T-cell (primary cell): ENCODE measurements around the gene WNK2. TPM values are rescaled to one million over a fixed set of nuclear protein-coding genes. Genes with fewer than 3 reads are reported as not detected.
"Not testable (repeated sequence)": the region's sequence is repeated elsewhere in the genome, so short reads cannot be mapped to it uniquely, and the experiment has no call there.

Source experiments
- ATAC-seq, 4 experiments: fragments of 200-7000 bp in 3 of 4; fragments of 150-1000 bp in 1 of 4; cut with Tn5 transposase; replicated peaks in 1 of 4; 1 replicate in 3 of 4; 2 replicates in 1 of 4; pipeline ENCODE4 v1.10.0; 2021; ENCODE audit warnings: moderate library complexity in 3 of 4, mild to moderate bottlenecking in 2 of 4, moderate number of reproducible peaks in 1 of 4
- CTCF ChIA-PET, 2 donors: fragments of 300-600 bp; sonication (Branson Sonifier 250); formaldehyde crosslinking; loops; one replicate each; lab custom pipeline; 2022; ENCODE audit warnings: antibody characterized with exemption in 2 of 2; lab: Charles Lee
- POLR2A ChIA-PET, 2 donors: fragments of 300-600 bp; sonication (Branson Sonifier 250); formaldehyde crosslinking; loops; one replicate each; lab custom pipeline; 2022; ENCODE audit warnings: antibody characterized with exemption in 2 of 2; lab: Charles Lee
- DNase-seq, 35 experiments: peaks; one replicate each; pipeline versions ENCODE4 v3.0.0 to v3.0.0-alpha.2; 2013 to 2023
- H3K27ac ChIP-seq: one replicate; pipeline ENCODE4 v1.5.1; 2013; ENCODE audit warnings: low read length
- H3K27me3 ChIP-seq, 2 experiments: replicated peaks in 1 of 2; 1 replicate in 1 of 2; 2 replicates in 1 of 2; pipeline versions ENCODE4 v1.6.1 to v1.7.0; 2013; ENCODE audit warnings: low read length in 1 of 2, mixed read lengths in 1 of 2; ENCODE audit not compliant: control insufficient read depth in 2 of 2, insufficient read depth in 2 of 2; ENCODE audit errors: extremely low read depth in 1 of 2
- H3K36me3 ChIP-seq, 2 donors: 1 replicate in 1 of 2; 2 replicates in 1 of 2; pipeline versions ENCODE4 v1.6.1 to v1.7.0; 2013; ENCODE audit warnings: low read length in 1 of 2; ENCODE audit not compliant: control insufficient read depth in 2 of 2, insufficient read depth in 1 of 2; ENCODE audit errors: extremely low read depth in 1 of 2
- H3K4me1 ChIP-seq, 2 experiments: 1 replicate in 1 of 2; 2 replicates in 1 of 2; pipeline versions ENCODE4 v1.6.1 to v1.7.0; 2013; ENCODE audit warnings: low read length in 2 of 2, mixed read lengths in 1 of 2; ENCODE audit not compliant: insufficient read depth in 2 of 2, control insufficient read depth in 1 of 2; ENCODE audit errors: extremely low read depth in 1 of 2
- H3K4me3 ChIP-seq, 2 donors: 1 replicate in 1 of 2; 2 replicates in 1 of 2; pipeline versions ENCODE4 v1.5.1 to v1.7.0; 2013; ENCODE audit warnings: mild to moderate bottlenecking in 2 of 2, low read length in 1 of 2, moderate library complexity in 1 of 2; ENCODE audit not compliant: control insufficient read depth in 1 of 2; ENCODE audit errors: extremely low read depth in 1 of 2
- H3K9me3 ChIP-seq: 2 replicates; pipeline ENCODE4 v1.7.0; 2013
- H3K27ac Mint-ChIP-seq, 2 donors: one replicate each; pipeline ENCODE4 v1.8.0; 2020 to 2021; ENCODE audit warnings: mild to moderate bottlenecking in 2 of 2, mixed read lengths in 2 of 2
- H3K27me3 Mint-ChIP-seq, 2 donors: one replicate each; pipeline ENCODE4 v1.8.0; 2021 to 2022; ENCODE audit warnings: mixed read lengths in 2 of 2
- H3K36me3 Mint-ChIP-seq: one replicate; pipeline ENCODE4 v1.8.0; 2021; ENCODE audit warnings: mixed read lengths
- H3K4me1 Mint-ChIP-seq, 3 donors: one replicate each; pipeline ENCODE4 v1.8.0; 2020 to 2022; ENCODE audit warnings: mixed read lengths in 3 of 3, mild to moderate bottlenecking in 1 of 3
- H3K4me3 Mint-ChIP-seq, 3 donors: one replicate each; pipeline ENCODE4 v1.8.0; 2020 to 2022; ENCODE audit warnings: mild to moderate bottlenecking in 3 of 3, mixed read lengths in 3 of 3, moderate library complexity in 3 of 3
- H3K9me3 Mint-ChIP-seq, 3 donors: one replicate each; pipeline ENCODE4 v1.8.0; 2020 to 2022; ENCODE audit warnings: mixed read lengths in 3 of 3
- WGBS: methylation state at CpG from one replicate; pipeline ENCODE4 v1.1.5; 2013; ENCODE audit warnings: missing lambda C conversion rate; ENCODE audit not compliant: insufficient coverage; 5-methylcytosine and 5-hydroxymethylcytosine counted together
- total RNA-seq, 35 experiments: library from RNA in 6 of 35; stranded (reverse) in 6 of 35; fragments of 120-200 nt in 1 of 35; gene quantifications; one replicate each; pipeline versions ENCODE4 v1.2.1 to v1.2.4 and lab custom pipeline; 2013 to 2026

Gene WNK2
- total RNA-seq, 5 donors from 2014 or later (not counting 1 experiment from before 2014, with no cell fraction given) = 0.12 to 0.95 (median 0.48) TPM

DNA sequence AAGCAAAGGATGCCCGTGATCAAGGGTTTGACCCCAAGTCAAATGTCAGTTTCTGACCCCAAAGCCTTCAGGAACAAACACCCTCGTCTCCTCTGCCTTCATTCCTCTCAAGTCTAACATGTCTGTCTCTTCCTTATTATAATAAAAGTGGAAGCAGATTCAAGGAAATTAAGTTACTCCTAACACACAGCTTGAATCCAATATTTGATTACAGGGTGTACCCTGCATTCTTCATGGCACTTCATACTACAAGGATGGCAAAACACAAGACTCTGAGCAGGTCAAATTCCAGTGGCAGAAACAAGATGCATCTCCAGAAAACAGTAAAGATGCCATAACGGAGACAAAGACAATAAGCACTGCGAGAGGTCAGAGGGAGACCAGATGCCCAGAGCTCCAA lies 148.4 kb downstream of the WNK2 start:
- Histone ChIP-seq H3K9me3 (no peaks in the 10 kb centered on the region), H3K27me3 (peaks cover 0 to 6% of the 10 kb centered on the region in 2 experiments), H3K27ac (no peak overlapping the region), H3K4me1 (no peaks in the 10 kb centered on the region), H3K4me3 (no peak overlapping the region), H3K36me3 (no peaks in the 10 kb centered on the region)
- Mint-ChIP-seq H3K36me3 (no peaks in the 10 kb centered on the region), H3K27me3 (peaks cover 5 to 7% of the 10 kb centered on the region in 2 donors), H3K9me3 (peaks cover 0 to 7% (median 5%) of the 10 kb centered on the region in 3 donors), H3K4me1 (no peaks in the 10 kb centered on the region), H3K4me3 (no peak overlapping the region), H3K27ac (no peak overlapping the region)
- POLR2A ChIA-PET = no interaction called here
- no peak for DNase-seq
- CTCF ChIA-PET = no interaction called here
- ATAC-seq = no peak
- 89% methylated on average over 2 of the region's 4 CpGs for WGBS

DNA sequence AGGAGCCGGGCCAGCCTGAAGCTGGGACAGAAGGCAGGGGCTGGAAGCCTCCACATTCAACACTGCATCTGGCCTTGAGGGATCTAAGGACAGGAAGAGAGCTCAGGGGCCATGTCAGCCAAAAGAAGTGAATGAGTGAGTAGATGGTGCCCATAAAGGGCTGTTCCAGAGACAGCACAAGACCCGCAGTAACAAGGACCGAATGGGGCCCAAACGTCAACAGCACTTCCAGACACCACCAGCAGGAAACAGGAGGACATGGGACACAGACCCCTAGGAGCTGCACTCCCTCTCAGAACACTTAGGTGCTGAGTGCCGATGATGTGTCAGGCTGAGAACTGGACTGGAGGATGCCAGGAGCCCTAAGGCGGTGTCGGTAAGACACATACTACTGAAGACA lies 152.8 kb downstream of the WNK2 start:
- Mint-ChIP-seq H3K27ac (no peak overlapping the region), H3K9me3 (peaks cover 11 to 30% (median 14%) of the 10 kb centered on the region in 3 donors), H3K4me3 (no peak overlapping the region), H3K36me3 (peaks cover 6% of the 10 kb centered on the region), H3K4me1 (no peaks in the 10 kb centered on the region), H3K27me3 (peaks cover 14 to 22% of the 10 kb centered on the region in 2 donors)
- Histone ChIP-seq H3K27me3 (peaks cover 0 to 6% of the 10 kb centered on the region in 2 experiments), H3K4me1 (no peaks in the 10 kb centered on the region), H3K4me3 (no peak overlapping the region), H3K36me3 (no peaks in the 10 kb centered on the region), H3K27ac (no peak overlapping the region), H3K9me3 (no peaks in the 10 kb centered on the region)
- ChIA-PET CTCF (no interaction called here), POLR2A (no interaction called here)
- no peak for ATAC-seq
- DNase-seq = no peak
- WGBS = 100% methylated on average over 2 of the region's 7 CpGs

DNA sequence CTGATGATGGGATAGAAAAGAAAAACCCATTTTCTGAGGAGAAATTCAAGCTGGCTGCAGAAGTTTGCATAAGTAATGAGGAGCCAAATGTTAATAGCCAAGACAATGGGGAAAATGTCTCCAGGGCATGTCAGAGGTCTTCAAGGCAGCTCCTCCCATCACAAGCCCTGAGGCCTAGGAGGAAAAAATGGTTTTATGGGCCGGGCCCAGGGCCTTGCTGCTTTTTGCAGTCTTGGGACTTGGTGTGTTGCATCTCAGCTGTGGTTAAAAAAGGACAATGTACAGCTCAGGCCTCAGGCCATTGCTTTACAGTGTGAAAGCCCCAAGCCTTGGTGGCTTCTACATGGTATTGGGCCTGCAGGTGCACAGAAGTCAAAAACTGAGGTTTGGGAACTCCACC lies 154.3 kb downstream of the WNK2 start:
- H3K27me3 Mint-ChIP-seq = peaks cover 21 to 27% of the 10 kb centered on the region in 2 donors
- H3K9me3 ChIP-seq, H3K27ac ChIP-seq, H3K4me3 Mint-ChIP-seq, H3K36me3 Mint-ChIP-seq, DNase-seq, H3K4me1 Mint-ChIP-seq, H3K4me3 ChIP-seq, H3K27me3 ChIP-seq, H3K36me3 ChIP-seq, H3K4me1 ChIP-seq, H3K27ac Mint-ChIP-seq, POLR2A ChIA-PET, ATAC-seq, CTCF ChIA-PET: not testable (repeated sequence)
- H3K9me3 Mint-ChIP-seq = peaks cover 8 to 30% (median 14%) of the 10 kb centered on the region in 3 donors
- WGBS = 22% methylated on average over 1 of the region's 1 CpG

DNA sequence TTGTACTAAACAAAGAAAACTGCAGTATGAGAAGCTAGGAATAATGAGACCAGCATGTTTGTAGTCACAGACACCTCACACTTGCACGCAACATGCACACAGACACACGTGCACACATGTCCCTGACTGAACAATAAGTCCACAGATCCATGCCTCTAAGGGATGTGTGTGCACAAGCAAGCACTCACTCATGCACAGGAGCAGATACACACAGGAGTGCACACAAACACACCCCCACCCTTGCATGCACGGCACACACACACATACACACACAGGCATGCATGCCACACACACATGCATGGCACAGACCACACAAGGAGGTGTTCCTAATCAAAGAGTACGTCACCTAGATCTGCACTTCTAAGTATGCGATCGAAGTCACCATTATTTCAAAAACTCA lies 156.2 kb downstream of the WNK2 start:
- H3K4me1 Mint-ChIP-seq = no peaks in the 10 kb centered on the region
- peaks cover 7 to 30% (median 14%) of the 10 kb centered on the region in 3 donors for H3K9me3 Mint-ChIP-seq
- peaks cover 33 to 35% of the 10 kb centered on the region in 2 donors for H3K27me3 Mint-ChIP-seq
- no peak overlapping the region for H3K27ac Mint-ChIP-seq
- H3K9me3 ChIP-seq = no peaks in the 10 kb centered on the region
- WGBS = 84% methylated on average over 3 of the region's 6 CpGs
- H3K4me1 ChIP-seq = no peaks in the 10 kb centered on the region
- peaks cover 3 to 12% of the 10 kb centered on the region in 2 experiments for H3K27me3 ChIP-seq
- no peak for DNase-seq
- H3K27ac ChIP-seq = no peak overlapping the region
- ChIA-PET CTCF (no interaction called here), POLR2A (no interaction called here)
- no peaks in the 10 kb centered on the region for H3K36me3 ChIP-seq
- no peak overlapping the region for H3K4me3 ChIP-seq
- H3K36me3 Mint-ChIP-seq = peaks cover 6% of the 10 kb centered on the region
- ATAC-seq = no peak
- H3K4me3 Mint-ChIP-seq = no peak overlapping the region

DNA sequence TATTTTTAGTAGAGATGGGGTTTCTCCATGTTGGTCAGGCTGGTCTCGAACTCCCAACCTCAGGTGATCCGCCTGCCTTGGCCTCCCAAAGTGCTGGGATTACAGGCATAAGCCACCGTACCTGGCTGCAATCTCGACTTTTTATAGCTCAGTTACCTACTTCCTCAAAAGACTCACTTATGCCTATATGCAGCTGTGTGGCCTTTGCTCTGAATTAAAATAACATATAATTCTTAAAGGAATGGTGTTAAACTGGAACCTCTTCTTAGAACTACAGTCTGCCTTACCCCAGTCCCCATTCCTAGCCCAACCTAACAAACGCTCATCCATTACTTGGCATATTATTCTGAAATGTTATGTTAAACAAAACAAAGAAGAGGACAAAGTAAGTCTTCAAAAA lies 157.9 kb downstream of the WNK2 start:
- H3K4me3 ChIP-seq, CTCF ChIA-PET, H3K27ac ChIP-seq, H3K27ac Mint-ChIP-seq, POLR2A ChIA-PET, ATAC-seq, H3K36me3 ChIP-seq, H3K4me3 Mint-ChIP-seq, H3K36me3 Mint-ChIP-seq, H3K9me3 ChIP-seq, DNase-seq, H3K4me1 Mint-ChIP-seq: not testable (repeated sequence)
- Mint-ChIP-seq H3K9me3 (peaks cover 7 to 28% (median 14%) of the 10 kb centered on the region in 3 donors), H3K27me3 (peaks cover 47% of the 10 kb centered on the region in 2 donors)
- H3K4me1 ChIP-seq = peaks cover 0 to 10% of the 10 kb centered on the region in 2 experiments
- peaks cover 9 to 25% of the 10 kb centered on the region in 2 experiments for H3K27me3 ChIP-seq
- WGBS = no CpG with 5 or more reads among the region's 5 CpGs

DNA sequence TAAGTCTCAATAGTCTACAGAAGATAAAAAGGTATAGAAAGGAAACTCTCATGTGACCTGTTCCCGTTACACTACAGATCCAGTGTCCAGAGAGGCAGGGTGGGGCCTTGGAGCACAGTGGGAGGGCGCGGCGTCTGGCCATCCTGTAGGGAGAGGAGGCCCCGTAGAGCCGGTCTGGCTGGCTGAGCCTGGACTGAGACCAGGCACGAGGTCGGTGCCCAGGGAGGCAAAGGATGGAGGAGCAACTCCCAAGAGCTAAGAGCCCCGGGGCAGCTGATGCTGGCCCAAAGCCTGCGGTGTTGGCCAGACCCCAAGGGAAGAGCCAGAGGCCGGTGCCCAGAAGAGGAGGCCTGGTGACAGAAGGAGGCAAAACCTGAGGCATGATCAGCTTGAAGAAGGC lies 158.5 kb downstream of the WNK2 start:
- ATAC-seq, H3K4me1 Mint-ChIP-seq, H3K9me3 ChIP-seq, H3K36me3 Mint-ChIP-seq, CTCF ChIA-PET, POLR2A ChIA-PET, DNase-seq, H3K4me3 Mint-ChIP-seq, H3K36me3 ChIP-seq, H3K4me3 ChIP-seq, H3K27ac Mint-ChIP-seq, H3K27ac ChIP-seq: not testable (repeated sequence)
- Mint-ChIP-seq H3K9me3 (peaks cover 5 to 22% (median 13%) of the 10 kb centered on the region in 3 donors), H3K27me3 (peaks cover 47 to 51% of the 10 kb centered on the region in 2 donors)
- Histone ChIP-seq H3K4me1 (peaks cover 0 to 10% of the 10 kb centered on the region in 2 experiments), H3K27me3 (peaks cover 9 to 29% of the 10 kb centered on the region in 2 experiments)
- 86% methylated on average over 8 of the region's 11 CpGs for WGBS

DNA sequence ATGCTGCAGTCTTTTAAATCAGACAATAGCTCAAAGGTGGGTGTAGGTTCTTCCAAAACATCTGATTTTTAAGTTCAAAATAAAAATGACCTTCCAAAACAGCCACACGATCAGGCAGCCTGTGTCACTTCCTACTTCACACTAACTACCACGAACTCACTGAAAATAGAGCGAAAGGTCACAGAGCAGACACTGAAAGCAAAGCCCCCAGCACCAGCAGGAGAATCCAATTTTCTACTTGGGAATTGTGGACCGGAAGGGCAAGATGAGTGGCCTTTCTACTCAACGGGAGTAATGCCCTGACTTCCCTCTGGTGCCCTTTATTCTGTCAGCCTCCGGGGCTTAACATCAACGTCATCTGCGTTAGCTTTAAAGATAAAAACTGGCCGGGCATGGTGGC lies 159.7 kb downstream of the WNK2 start:
- DNase-seq (no peak), ATAC-seq (no peak)
- Histone ChIP-seq H3K9me3 (no peaks in the 10 kb centered on the region), H3K4me1 (peaks cover 0 to 10% of the 10 kb centered on the region in 2 experiments), H3K27ac (no peak overlapping the region), H3K36me3 (no peaks in the 10 kb centered on the region), H3K4me3 (no peak overlapping the region), H3K27me3 (peaks cover 9 to 33% of the 10 kb centered on the region in 2 experiments)
- POLR2A ChIA-PET = no interaction called here
- H3K4me3 Mint-ChIP-seq = no peak overlapping the region
- H3K27me3 Mint-ChIP-seq = peaks cover 53 to 62% of the 10 kb centered on the region in 2 donors
- WGBS = 83% methylated on average over 7 of the region's 9 CpGs
- no peak overlapping the region for H3K27ac Mint-ChIP-seq
- H3K36me3 Mint-ChIP-seq = no peaks in the 10 kb centered on the region
- CTCF ChIA-PET = no interaction called here
- H3K4me1 Mint-ChIP-seq = peaks cover 4 to 7% (median 6%) of the 10 kb centered on the region in 3 donors
- H3K9me3 Mint-ChIP-seq = peaks cover 0 to 11% (median 3%) of the 10 kb centered on the region in 3 donors
